NCI-H69 (cell line): Measurements from ENCODE around the gene PDZD7.

Experiments
- DNase-seq: peaks from one replicate; lab custom pipeline; 2025; lab: John Stamatoyannopoulos, UW

PDZD7 gene

DNA sequence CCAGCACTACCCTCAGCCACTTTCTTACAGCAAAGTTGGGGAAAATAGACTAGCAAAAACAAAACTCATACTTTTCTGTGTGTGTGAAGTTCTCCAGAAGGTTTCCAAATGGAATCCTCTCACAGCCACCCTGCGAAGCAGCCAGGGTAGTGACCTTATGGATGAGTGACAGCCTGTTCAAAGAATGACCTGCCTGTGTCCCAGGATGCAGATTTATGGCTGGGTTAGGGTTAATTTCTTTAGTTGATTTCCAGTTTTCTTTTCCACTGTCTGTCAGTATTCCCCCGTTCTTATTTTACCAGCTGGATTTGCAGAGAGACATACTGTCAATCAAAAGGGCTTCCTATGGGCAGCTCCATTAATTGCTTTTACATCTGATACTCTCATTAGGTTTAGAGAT lies 64.0 kb downstream of the PDZD7 start:
- DNase-seq: no peak

DNA sequence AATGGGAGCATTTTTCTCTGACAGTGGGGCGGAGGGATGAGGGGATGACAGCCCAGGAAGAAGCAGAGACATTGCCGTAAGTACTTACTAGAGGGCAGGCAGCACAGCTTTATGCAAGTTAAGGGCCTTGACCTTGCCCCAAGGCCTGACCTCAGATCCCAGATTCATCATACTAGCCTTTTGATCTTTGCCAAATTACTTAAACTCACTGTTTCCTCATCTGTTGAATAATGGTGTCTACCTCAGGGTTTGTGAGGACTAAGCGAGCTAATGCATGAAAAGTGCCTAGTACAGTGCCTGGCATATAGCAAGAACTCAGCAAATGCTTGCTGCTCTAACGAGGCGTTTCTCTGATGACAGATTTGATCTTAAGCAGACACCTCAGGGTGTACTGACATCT lies 65.1 kb downstream of the PDZD7 start:
- DNase-seq: no peak

DNA sequence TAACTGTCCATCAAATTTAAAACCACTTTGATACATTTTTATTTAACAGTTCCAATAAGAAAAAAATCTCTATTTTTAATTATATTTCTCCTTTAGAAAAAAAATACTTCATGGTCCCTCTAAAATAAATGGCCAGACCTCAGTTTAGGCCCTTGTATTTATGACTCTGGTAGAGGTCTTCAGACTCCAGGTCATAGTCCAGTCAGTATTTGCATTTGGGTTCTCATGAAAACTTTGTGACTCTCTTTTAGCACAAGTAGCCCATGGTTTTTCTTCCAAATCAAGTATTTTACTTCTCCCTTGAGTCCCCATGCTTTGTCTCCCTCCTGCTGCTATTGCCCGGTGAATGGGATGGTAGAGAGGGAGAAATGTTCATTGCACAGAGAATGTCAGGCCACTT lies 67.1 kb downstream of the PDZD7 start:
- no peak for DNase-seq

DNA sequence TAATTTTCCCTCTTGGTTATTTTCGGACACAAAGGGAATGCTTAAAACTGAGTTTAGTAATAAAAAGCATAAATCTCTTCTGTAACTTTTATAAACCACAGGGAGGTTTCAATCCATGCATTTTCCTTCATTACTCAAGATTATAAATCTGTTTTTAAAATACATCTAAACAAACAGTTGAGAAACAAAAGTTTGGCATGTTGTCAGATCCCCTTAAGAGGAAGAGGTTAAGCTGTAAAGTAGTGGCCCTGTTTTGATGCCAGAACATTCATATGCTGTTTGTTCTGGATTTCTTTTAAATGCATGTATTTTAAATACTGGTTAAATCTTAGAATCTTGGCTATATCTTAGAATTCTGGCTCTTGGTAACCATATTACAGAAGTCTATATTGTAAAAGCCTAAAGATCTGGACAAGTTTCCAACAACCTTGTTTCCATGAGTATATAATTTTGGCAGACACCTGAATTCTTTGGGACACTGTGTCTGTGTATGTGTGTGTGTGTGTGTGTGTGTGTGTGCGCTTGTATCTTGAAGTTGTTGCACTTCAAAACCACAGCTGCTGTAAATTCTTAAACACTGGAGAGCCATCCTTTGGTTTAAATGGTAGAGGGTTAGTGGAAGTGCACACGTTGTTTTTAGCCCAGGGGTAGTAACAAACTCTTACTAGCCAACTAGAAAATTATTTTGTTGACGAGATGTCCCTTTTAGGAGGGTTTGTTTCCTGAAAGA lies 68.4 kb downstream of the PDZD7 start:
- DNase-seq: no peak

DNA sequence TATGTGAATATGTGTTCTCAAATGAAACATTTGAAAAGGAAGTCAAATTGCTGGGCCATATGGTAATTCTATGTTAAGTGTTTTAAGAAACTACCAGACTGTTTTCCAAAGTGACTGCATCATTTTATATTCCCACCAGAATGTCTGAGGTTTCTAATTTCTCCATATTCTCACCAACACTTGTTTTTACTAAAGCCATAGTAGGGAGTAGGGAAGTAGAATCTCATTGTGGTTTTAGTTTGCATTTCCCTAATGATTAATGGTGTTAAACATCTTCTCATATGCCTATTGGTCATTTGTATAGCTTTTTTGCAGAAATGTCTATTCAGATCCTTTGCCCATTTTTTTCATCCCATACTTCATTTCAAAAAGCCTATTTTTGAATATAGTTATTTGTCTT lies 70.7 kb downstream of the PDZD7 start:
- DNase-seq: no peak
